Hair follicle dermal papilla cell (primary cell): ENCODE measurements around the gene DRC7. TPM values are rescaled to one million over a fixed set of nuclear protein-coding genes. Genes with fewer than 3 reads are reported as not detected.

Experiments
- small RNA-seq: library from RNA; depleted of rRNA; stranded (forward); fragments of <200 nt; gene quantifications from one replicate; pipeline ENCODE3, GENCODE V24; 2012
- total RNA-seq: library from RNA; depleted of rRNA; stranded (reverse); fragments of >200 nt; gene quantifications from 2 replicates; pipeline ENCODE4 v1.2.3, GENCODE V29; 2012

Gene DRC7
- under 0.01 TPM in 1 of 2 replicates, not detected in the other for total RNA-seq

DNA sequence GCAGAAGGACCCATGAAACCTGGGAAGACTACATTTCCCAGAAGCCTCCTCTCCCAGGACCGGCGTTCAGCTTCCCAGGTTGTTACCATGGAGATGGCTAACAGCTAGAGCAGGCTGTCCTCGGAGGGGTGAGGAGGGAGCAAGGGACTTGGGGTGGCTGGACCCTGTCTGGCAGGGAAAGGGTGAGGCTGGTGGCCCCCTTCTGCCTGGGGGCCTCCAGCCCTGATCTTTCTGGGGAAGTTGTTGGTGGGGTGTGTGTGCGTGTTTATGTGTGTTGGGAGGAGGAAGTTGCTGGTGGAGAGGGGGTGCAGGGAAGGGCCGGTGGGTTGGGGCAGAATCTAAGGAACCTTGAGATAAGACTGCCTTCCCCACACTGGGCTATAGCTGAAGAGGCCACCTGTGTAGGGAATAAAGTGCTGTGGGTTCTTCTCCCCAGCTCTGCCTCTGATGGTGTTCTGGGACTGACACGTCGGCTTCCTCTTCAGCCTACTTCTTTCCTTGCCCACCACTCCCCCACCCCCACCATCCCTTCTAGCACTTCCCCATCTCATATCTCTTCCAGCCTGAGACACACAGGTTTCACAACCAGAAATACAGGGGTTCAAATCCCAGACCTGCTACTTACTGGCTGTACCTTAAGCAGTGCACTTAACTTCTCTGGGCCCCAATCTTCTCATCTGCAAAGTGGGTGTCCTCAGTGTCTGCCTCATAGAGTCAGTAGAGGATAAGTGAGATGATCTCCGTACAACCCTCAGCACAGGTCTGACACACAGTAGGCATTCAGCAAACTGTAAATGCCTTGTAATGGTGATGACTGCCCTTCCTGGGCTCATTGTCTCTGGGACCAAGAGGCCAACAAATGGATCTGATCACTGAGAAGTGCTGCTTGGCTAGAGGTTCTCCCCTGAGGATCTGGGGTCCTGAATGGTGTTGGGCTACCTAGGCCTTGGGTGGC, at the start of gene DRC7:
DRC7 (plus strand) TSS at position 82 of the 955 bp plus-strand sequence. CDS start 3,144 bp downstream, outside the sequence.

GRCh38 chr16:57668263-57668571, 26.4 kb upstream of the DRC7 start, which contains the start of gene ADGRG3:
ADGRG3 (plus strand) TSS chr16:57668306; CDS start chr16:57668348, 42 bp downstream.

GRCh38 chr16:57735755-57736418, 41.3 kb downstream of the DRC7 start, which contains the start of gene KATNB1:
KATNB1 (plus strand) TSS chr16:57735770; CDS start chr16:57737244, 1,474 bp downstream.

Small RNAs within 50 kb of the gene (small RNA-seq; reads per million reads assigned to genes)
- not detected for gene MIR6772

Other genes with a start within 250 kb of the DRC7 start
- 27.7 and 35.0 TPM in 2 replicates for gene CIAPIN1, start 247.4 kb upstream of the DRC7 start, total RNA-seq
- gene COQ9, start 247.3 kb upstream of the DRC7 start, total RNA-seq: 34.4 and 35.4 TPM in 2 replicates
- 117 and 125 TPM in 2 replicates for gene POLR2C, start 232.1 kb upstream of the DRC7 start, total RNA-seq
- 22.2 and 29.5 TPM in 2 replicates for gene DOK4, start 208.3 kb upstream of the DRC7 start, total RNA-seq
- 23.0 and 23.2 TPM in 2 replicates for gene CCDC102A, start 158.2 kb upstream of the DRC7 start, total RNA-seq
- gene ADGRG5, start 152.2 kb upstream of the DRC7 start, total RNA-seq: 0.16 TPM in 1 of 2 replicates, not detected in the other
- 1.8 and 5.3 TPM in 2 replicates for gene ADGRG1, start 66.2 kb upstream of the DRC7 start, total RNA-seq
- not detected in 2 replicates for gene ADGRG3, start 26.5 kb upstream of the DRC7 start, total RNA-seq
- gene KATNB1, start 41.0 kb downstream of the DRC7 start, total RNA-seq: 16.2 and 20.8 TPM in 2 replicates
- gene KIFC3, start 107.7 kb downstream of the DRC7 start, total RNA-seq: 52.3 and 55.0 TPM in 2 replicates